ENCODE data around the gene CRACR2B. TPM values are rescaled to one million over a fixed set of nuclear protein-coding genes. Genes with fewer than 3 reads are reported as not detected.

The CRACR2B gene
- total and polyA plus RNA-seq, 2 of the 13 experiments (the other 11 are each of a cell fraction or from before 2014, with no cell fraction given), result 14.9 to 21.0 TPM

- TF ChIP-seq PRDM15 (CRISPR knock-in tag; IDR thresholded peaks at IDR 0.05) (no peak), ISL2 (CRISPR knock-in tag; IDR thresholded peaks at IDR 0.05) (no peak), FOXA1 (IDR thresholded peaks at IDR 0.05) (no peak), FOXA1 (CRISPR knock-in tag; IDR thresholded peaks at IDR 0.05) (peak; percentile 36; the same call in 1 of the 2 replicates), RBFOX2 (IDR thresholded peaks at IDR 0.05; ENCODE audit: low read depth, low read length) (peak; percentile 53)
Measured at GRCh38 chr11:778976-779954, 48.5 kb upstream of the CRACR2B start (continued).

- no peak overlapping the region for H3K9ac ChIP-seq (ENCODE audit: insufficient read depth, low read depth, low read length)
- H4K20me1 ChIP-seq (ENCODE audit: insufficient read depth, low read length), result peaks cover 6% of the 10 kb centered on the region
- H3K4me1 ChIP-seq (ENCODE audit: insufficient read depth, low read length), result peaks cover 34% of the 10 kb centered on the region
- 93% methylated on average over 3 of the region's 16 CpGs for WGBS (ENCODE audit: low lambda C conversion rate)
- no peak overlapping the region for H2AFZ ChIP-seq (ENCODE audit: low read length)
- no peak overlapping the region for H3K4me3 ChIP-seq (replicated peaks in 1 of 3; ENCODE audit: insufficient read depth in 1 of 3, low read depth in 2 of 3, low read length in 3 of 3)
- no peak for DNase-seq (ENCODE audit: low spot score)
- no peaks in the 10 kb centered on the region for H3K9me3 ChIP-seq (ENCODE audit: low read length)
- no peaks in the 10 kb centered on the region for H3K27me3 ChIP-seq (ENCODE audit: control insufficient read depth in 1 of 2, insufficient read depth in 2 of 2, low read length in 2 of 2)
- H3K79me2 ChIP-seq (ENCODE audit: insufficient read depth, low read length), result peaks cover 18% of the 10 kb centered on the region
- ChIA-PET POLR2A (interaction anchor here (4.9 kb wide), 1 partner anchor 15 kb away, joined by 44 read pairs; no protein-coding TSS in a partner anchor), CTCF (ENCODE audit: low intra/inter-chr PET ratio, low total read pairs) (no interaction called here)
- H3K36me3 ChIP-seq (replicated peaks in 1 of 2; ENCODE audit: control insufficient read depth in 1 of 2, insufficient read depth in 2 of 2, low read length in 2 of 2), result peaks cover 4 to 10% of the 10 kb centered on the region in 2 experiments; a peak in 3 of 5 replicates
- TF ChIP-seq POLR2AphosphoS5 (IDR thresholded peaks at IDR 0.05; ENCODE audit: low read depth, low read length) (peak; percentile 22; the same call in 1 of the 2 replicates), NFIB (CRISPR knock-in tag; IDR thresholded peaks at IDR 0.05; ENCODE audit: borderline replicate concordance) (0 out of 2 replicates have a peak, but pooled peaks have one; percentile 22), AGO2 (optimal IDR thresholded peaks at IDR 0.05; ENCODE audit: low read depth, low read length) (peak; percentile 74), HNF1B (CRISPR knock-in tag; IDR thresholded peaks at IDR 0.05) (no peak), ONECUT2 (CRISPR knock-in tag; IDR thresholded peaks at IDR 0.05) (no peak)
- no peak for FAIRE-seq
- no peak for ATAC-seq
- BruUV-seq (replicated peaks), result no TSS peak
- intact Hi-C loops (cut with micrococcal nuclease; ENCODE audit: unreplicated experiment), result no loop called here
- in situ Hi-C loops (cut with HindIII; ENCODE audit: extremely low pct_ligation_motif_present, low pct_unique_long_range_greater_than_20kb), result no loop called here
- no peak overlapping the region for H3K4me2 ChIP-seq (ENCODE audit: low read depth, low read length)
- no peak overlapping the region for H3K27ac ChIP-seq (ENCODE audit: extremely low read length, insufficient read depth, low read length)
Measured at GRCh38 chr11:779955-780532, 47.7 kb upstream of the CRACR2B start.

Data from HepG2 (cell line).